HG03066 (cell line): ENCODE results near the gene OSTC.
A peak's percentile ranks its signal among the peaks of the same experiment; 100 is the strongest.

ENCODE experiments used
- ATAC-seq: cut with Tn5 transposase; IDR thresholded peaks from one replicate; pipeline ENCODE4 v1.9.1; 2021; ENCODE audit warnings: low read depth; ENCODE audit not compliant: unreplicated experiment

The OSTC gene

GRCh38 chr4:108644237-108644636 lies 6.2 kb upstream of the OSTC start:
- no peak for ATAC-seq

- ATAC-seq, result no peak
Measured at GRCh38 chr4:108646706-108647105, 3.7 kb upstream of the OSTC start.

GRCh38 chr4:108649863-108650211 lies 562 bp upstream of the OSTC start:
- ATAC-seq, result peak; percentile 23

GRCh38 chr4:108651014-108651791 lies 804 bp downstream of the OSTC start:
- no peak for ATAC-seq

- no peak for ATAC-seq
Measured at GRCh38 chr4:108662629-108663028, 12.2 kb downstream of the OSTC start.

GRCh38 chr4:108674356-108674977 lies 24.1 kb downstream of the OSTC start:
- no peak for ATAC-seq

- ATAC-seq, result no peak
Measured at GRCh38 chr4:108681321-108681809, 31.0 kb downstream of the OSTC start.

- ATAC-seq, result no peak
Measured at GRCh38 chr4:108683479-108683878, 33.1 kb downstream of the OSTC start.

GRCh38 chr4:108685036-108685686 lies 34.8 kb downstream of the OSTC start:
- ATAC-seq, result no peak

- ATAC-seq, result no peak
Measured at GRCh38 chr4:108690738-108691137, 40.3 kb downstream of the OSTC start.

GRCh38 chr4:108693211-108693610 lies 42.8 kb downstream of the OSTC start:
- no peak for ATAC-seq

GRCh38 chr4:108693819-108694218 lies 43.4 kb downstream of the OSTC start:
- ATAC-seq, result no peak

- no peak for ATAC-seq
Measured at GRCh38 chr4:108694423-108694822, 44.0 kb downstream of the OSTC start.

- ATAC-seq, result no peak
Measured at GRCh38 chr4:108695062-108695461, 44.7 kb downstream of the OSTC start.

- ATAC-seq, result no peak
Measured at GRCh38 chr4:108696160-108696559, 45.8 kb downstream of the OSTC start.

- ATAC-seq, result no peak
Measured at GRCh38 chr4:108700081-108700757, 49.8 kb downstream of the OSTC start.

GRCh38 chr4:108702960-108703359 lies 52.6 kb downstream of the OSTC start:
- no peak for ATAC-seq

GRCh38 chr4:108703370-108703769 lies 53.0 kb downstream of the OSTC start:
- ATAC-seq, result no peak

GRCh38 chr4:108703966-108704365 lies 53.6 kb downstream of the OSTC start:
- ATAC-seq, result no peak

GRCh38 chr4:108706289-108706688 lies 55.9 kb downstream of the OSTC start:
- no peak for ATAC-seq

- ATAC-seq, result no peak
Measured at GRCh38 chr4:108709234-108709633, 58.8 kb downstream of the OSTC start.
